ENCODE measurements around the gene HES6.

DNA sequence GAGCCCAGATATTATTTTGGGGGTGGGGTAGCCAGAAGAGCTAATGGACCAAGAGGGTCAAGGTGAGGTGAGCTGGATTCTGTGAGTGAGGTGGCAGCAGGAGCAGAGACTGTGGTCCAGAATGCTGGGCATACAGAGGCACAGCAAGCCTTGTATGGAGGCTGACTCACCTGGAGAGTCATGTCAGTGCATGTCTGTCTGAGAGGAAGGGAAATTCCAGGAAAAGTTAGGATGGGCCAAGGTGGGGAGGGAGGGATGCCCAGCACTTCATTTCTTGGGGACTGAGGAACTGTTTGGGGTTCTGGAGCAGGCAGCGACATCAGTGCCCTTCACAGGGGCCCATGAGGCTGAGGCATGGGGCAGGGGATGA, 27.5 kb upstream of the HES6 start:
- TF ChIP-seq POLR2A (IDR thresholded peaks at IDR 0.05; ENCODE audit: low read depth, low read length) (no peak), SPI1 (IDR thresholded peaks at IDR 0.05; ENCODE audit: low read depth, low read length) (no peak), POLR2AphosphoS5 (IDR thresholded peaks at IDR 0.05; ENCODE audit: low read depth, low read length) (no peak), TAF1 (IDR thresholded peaks at IDR 0.05; ENCODE audit: low read depth, low read length) (no peak)
